ENCODE measurements around the gene SLIT1.

- TF ChIP-seq, protein P1, sequence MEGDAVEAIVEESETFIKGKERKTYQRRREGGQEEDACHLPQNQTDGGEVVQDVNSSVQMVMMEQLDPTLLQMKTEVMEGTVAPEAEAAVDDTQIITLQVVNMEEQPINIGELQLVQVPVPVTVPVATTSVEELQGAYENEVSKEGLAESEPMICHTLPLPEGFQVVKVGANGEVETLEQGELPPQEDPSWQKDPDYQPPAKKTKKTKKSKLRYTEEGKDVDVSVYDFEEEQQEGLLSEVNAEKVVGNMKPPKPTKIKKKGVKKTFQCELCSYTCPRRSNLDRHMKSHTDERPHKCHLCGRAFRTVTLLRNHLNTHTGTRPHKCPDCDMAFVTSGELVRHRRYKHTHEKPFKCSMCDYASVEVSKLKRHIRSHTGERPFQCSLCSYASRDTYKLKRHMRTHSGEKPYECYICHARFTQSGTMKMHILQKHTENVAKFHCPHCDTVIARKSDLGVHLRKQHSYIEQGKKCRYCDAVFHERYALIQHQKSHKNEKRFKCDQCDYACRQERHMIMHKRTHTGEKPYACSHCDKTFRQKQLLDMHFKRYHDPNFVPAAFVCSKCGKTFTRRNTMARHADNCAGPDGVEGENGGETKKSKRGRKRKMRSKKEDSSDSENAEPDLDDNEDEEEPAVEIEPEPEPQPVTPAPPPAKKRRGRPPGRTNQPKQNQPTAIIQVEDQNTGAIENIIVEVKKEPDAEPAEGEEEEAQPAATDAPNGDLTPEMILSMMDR (IDR thresholded peaks at IDR 0.05): no peak
- TF ChIP-seq POLR2A (IDR thresholded peaks at IDR 0.05) (no peak), EP300 (IDR thresholded peaks at IDR 0.05) (no peak)
Observed at GRCh38 chr10:97182288-97182990, 3.3 kb downstream of the SLIT1 start.
